Measurements from ENCODE around the gene SUMF2.
"Not testable (repeated sequence)": the region's sequence is repeated elsewhere in the genome, so short reads cannot be mapped to it uniquely, and the experiment has no call there.

DNA sequence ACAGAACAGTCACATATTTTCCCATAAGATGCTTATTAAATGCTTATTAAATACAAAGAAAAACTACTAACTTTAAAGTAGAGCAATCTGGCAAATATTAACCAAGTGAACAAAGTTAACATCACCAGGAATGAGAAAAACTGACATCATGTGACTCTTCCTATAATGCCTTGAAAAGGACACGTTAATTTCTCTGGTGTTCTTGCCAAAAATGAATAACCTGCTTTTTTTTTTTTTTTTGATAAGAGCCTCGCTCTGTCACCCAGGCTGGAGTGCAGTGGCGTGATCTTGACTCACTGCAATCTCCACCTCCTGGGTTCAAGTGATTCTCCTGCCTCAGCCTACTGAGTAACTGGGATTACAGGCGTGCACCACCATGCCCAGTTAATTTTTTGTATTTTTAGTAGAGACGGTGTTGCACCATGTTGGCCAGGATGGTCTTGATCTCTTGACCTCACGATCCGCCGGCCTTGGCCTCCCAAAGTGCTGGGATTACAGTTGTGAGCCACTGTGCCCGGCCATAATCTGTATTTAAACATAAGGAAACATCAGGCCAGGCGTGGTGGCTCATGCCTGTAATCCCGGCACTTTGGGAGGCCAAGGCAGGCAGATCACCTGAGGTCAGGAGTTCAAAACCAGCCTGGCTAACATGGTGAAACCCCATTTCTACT, 16.5 kb upstream of the SUMF2 start:
- TF ChIP-seq, protein P1, sequence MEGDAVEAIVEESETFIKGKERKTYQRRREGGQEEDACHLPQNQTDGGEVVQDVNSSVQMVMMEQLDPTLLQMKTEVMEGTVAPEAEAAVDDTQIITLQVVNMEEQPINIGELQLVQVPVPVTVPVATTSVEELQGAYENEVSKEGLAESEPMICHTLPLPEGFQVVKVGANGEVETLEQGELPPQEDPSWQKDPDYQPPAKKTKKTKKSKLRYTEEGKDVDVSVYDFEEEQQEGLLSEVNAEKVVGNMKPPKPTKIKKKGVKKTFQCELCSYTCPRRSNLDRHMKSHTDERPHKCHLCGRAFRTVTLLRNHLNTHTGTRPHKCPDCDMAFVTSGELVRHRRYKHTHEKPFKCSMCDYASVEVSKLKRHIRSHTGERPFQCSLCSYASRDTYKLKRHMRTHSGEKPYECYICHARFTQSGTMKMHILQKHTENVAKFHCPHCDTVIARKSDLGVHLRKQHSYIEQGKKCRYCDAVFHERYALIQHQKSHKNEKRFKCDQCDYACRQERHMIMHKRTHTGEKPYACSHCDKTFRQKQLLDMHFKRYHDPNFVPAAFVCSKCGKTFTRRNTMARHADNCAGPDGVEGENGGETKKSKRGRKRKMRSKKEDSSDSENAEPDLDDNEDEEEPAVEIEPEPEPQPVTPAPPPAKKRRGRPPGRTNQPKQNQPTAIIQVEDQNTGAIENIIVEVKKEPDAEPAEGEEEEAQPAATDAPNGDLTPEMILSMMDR (IDR thresholded peaks at IDR 0.05), result not testable (repeated sequence)
- not testable (repeated sequence) for TF ChIP-seq POLR2A (IDR thresholded peaks at IDR 0.05)
